Adipocyte (in vitro differentiated cells): ENCODE data around the gene FLOT1.
A peak's percentile ranks its signal among the peaks of the same experiment; 100 is the strongest.

Experiments used
- DNase-seq: peaks from one replicate; pipeline ENCODE4 v3.0.0-alpha.2; 2015; ENCODE audit warnings: low read depth
- H3K27me3 ChIP-seq: replicated peaks from 2 replicates; pipeline ENCODE4 v1.7.0; 2013; ENCODE audit warnings: mild to moderate bottlenecking, low read length, moderate library complexity; ENCODE audit not compliant: control insufficient read depth, insufficient read depth
- H3K36me3 ChIP-seq: 2 replicates; pipeline ENCODE4 v1.7.0; 2013; ENCODE audit warnings: low read length, mild to moderate bottlenecking, moderate library complexity; ENCODE audit not compliant: control insufficient read depth, insufficient read depth, severe bottlenecking
- H3K4me1 ChIP-seq: 2 replicates; pipeline ENCODE4 v1.7.0; 2013; ENCODE audit warnings: mild to moderate bottlenecking, low read length, moderate library complexity; ENCODE audit not compliant: control insufficient read depth, insufficient read depth
- H3K4me3 ChIP-seq: 2 replicates; pipeline ENCODE4 v1.7.0; 2013; ENCODE audit warnings: mild to moderate bottlenecking, low read length, moderate library complexity
- H3K9ac ChIP-seq: 2 replicates; pipeline ENCODE4 v1.7.0; 2013; ENCODE audit warnings: mild to moderate bottlenecking, low read length, moderate library complexity
- H3K9me3 ChIP-seq: 2 replicates; pipeline ENCODE4 v1.7.0; 2013; ENCODE audit warnings: mild to moderate bottlenecking, low read length, moderate library complexity; ENCODE audit not compliant: control insufficient read depth

Gene FLOT1

DNA sequence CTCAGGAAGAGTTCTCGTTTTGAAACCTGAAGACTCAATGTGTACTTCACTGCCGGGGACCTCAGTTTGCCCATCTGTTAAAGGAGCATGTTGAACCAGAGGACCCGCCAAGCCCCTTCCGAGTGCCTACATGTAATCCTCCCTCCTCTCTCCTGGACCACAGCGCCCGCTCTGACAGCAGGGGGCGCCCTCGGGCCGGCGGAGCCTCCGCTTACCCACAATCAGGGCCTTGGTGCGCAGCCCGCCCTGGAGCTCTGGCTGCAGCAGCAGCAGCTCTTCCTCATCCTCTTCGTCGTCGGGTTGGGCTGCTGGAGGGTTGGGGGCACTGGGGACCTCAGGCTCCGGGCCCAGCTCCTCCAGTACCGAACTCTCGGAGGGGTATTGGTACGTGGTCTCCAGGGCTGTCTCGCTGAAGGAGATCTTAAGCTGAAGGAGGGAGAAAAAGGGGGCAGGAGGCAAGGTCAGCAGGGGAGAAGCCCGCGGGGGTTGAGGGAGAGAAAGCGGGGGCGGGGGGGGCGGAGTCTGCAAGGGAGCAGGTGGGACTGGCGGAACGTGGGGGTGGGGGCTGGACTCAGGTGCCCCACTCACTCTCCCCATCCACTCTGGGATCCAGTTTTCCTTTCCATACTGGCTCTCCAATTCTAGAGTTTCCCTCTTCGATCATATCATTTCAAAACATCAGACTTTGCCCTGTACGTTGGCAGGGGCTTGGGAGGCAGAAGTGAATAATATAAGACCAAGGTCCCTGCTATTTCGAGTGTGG lies 63.3 kb downstream of the FLOT1 start:
- DNase-seq, result peak; percentile 90
- Histone ChIP-seq H3K4me1 (peaks cover 49% of the 10 kb centered on the region), H3K9ac (peak overlapping the region; percentile 44), H3K4me3 (peak overlapping the region; percentile 50), H3K9me3 (no peaks in the 10 kb centered on the region), H3K27me3 (no peaks in the 10 kb centered on the region), H3K36me3 (peaks cover 46% of the 10 kb centered on the region)
